GM12878 (cell line): ENCODE measurements around the gene RPS4Y1. TPM values are rescaled to one million over a fixed set of nuclear protein-coding genes. Genes with fewer than 3 reads are reported as not detected.

ENCODE experiments used
- ATAC-seq: fragments of 200-7000 bp; cut with Tn5 transposase; 3 replicates; pipeline ENCODE4 v1.9.1; 2020; ENCODE audit warnings: mild to moderate bottlenecking, moderate library complexity
- BruUV-seq: library from RNA; stranded (reverse); fragments of 400-500 nt; replicated peaks from 2 replicates; lab custom pipeline; 2021; lab: Mats Ljungman, UMichigan
- CTCF ChIA-PET: fragments of 300-600 bp; sonication (Branson Sonifier 250); formaldehyde crosslinking; extraction: SDS; loops from one replicate; lab custom pipeline; 2021; ENCODE audit warnings: inconsistent platforms; lab: Yijun Ruan, JAX
- POLR2A ChIA-PET: fragments of 350-600 bp; formaldehyde crosslinking; extraction: SDS; loops from one replicate; lab custom pipeline; 2021; ENCODE audit warnings: inconsistent platforms; lab: Charles Lee
- RAD21 ChIA-PET: fragments of 300-600 bp; sonication (Branson Sonifier 250); formaldehyde crosslinking; loops from one replicate; lab custom pipeline; 2023; ENCODE audit warnings: antibody characterized with exemption; ENCODE audit not compliant: unreplicated experiment; lab: Charles Lee
- SMC1A ChIA-PET: fragments of 300-600 bp; sonication (Branson Sonifier 250); formaldehyde crosslinking; loops from one replicate; lab custom pipeline; 2023; ENCODE audit not compliant: unreplicated experiment, uncharacterized antibody; lab: Charles Lee
- DNase-seq: peaks from one replicate; pipeline ENCODE4 v3.0.0-alpha.2; 2011; ENCODE audit warnings: low read depth, low spot score
- FAIRE-seq: peaks from 3 replicates; lab custom pipeline; 2011; peaks lifted over from hg19 to GRCh38; lab: Jason Lieb, UNC
- H2AFZ ChIP-seq: 2 replicates; pipeline ENCODE4 v1.6.0; 2011; ENCODE audit warnings: low read depth, low read length, control low read depth; ENCODE audit not compliant: control insufficient read depth
- H3K27ac ChIP-seq: 2 replicates; pipeline ENCODE4 v1.5.1; 2011; ENCODE audit warnings: control low read depth; ENCODE audit not compliant: control insufficient read depth, insufficient read depth
- H3K27me3 ChIP-seq, 2 experiments: replicated peaks in 1 of 2; 2 replicates each; pipeline versions ENCODE4 v1.6.0 to v1.6.1; 2011; ENCODE audit warnings: low read length in 1 of 2; ENCODE audit not compliant: control insufficient read depth in 2 of 2, insufficient read depth in 2 of 2
- H3K36me3 ChIP-seq, 2 experiments: 2 replicates each; pipeline ENCODE4 v1.5.1; 2011; ENCODE audit warnings: low read length in 1 of 2; ENCODE audit not compliant: control insufficient read depth in 2 of 2, insufficient read depth in 2 of 2
- H3K4me1 ChIP-seq: 2 replicates; pipeline ENCODE4 v1.6.1; 2011; ENCODE audit warnings: mild to moderate bottlenecking, low read length, moderate library complexity, mixed read lengths; ENCODE audit not compliant: control insufficient read depth, insufficient read depth
- H3K4me2 ChIP-seq: 2 replicates; pipeline ENCODE4 v1.6.0; 2011; ENCODE audit warnings: control low read depth; ENCODE audit not compliant: control insufficient read depth, insufficient read depth
- H3K4me3 ChIP-seq: fragments of 200-600 bp; sonication (generic); 2 replicates; pipeline ENCODE4 v1.5.1; 2016
- H3K79me2 ChIP-seq: 2 replicates; pipeline ENCODE4 v1.6.0; 2011; ENCODE audit warnings: low read length; ENCODE audit not compliant: control insufficient read depth, insufficient read depth
- H3K9ac ChIP-seq: 2 replicates; pipeline ENCODE4 v1.8.0; 2011; ENCODE audit warnings: low read length, control low read depth, mixed read lengths; ENCODE audit not compliant: control insufficient read depth, insufficient read depth
- H3K9me3 ChIP-seq: replicated peaks from 3 replicates; pipeline ENCODE4 v1.5.1; 2011; ENCODE audit warnings: mild to moderate bottlenecking, low read length; ENCODE audit not compliant: control insufficient read depth, insufficient read depth
- H4K20me1 ChIP-seq: 2 replicates; pipeline ENCODE4 v1.6.0; 2011; ENCODE audit not compliant: control insufficient read depth, insufficient read depth
- CBX5 ChIP-seq: sonication (generic); IDR thresholded peaks from 2 replicates; pipeline ENCODE4 v1.6.1; 2016; ENCODE audit warnings: low read depth, moderate library complexity, mild to moderate bottlenecking, inconsistent platforms
- HDAC2 ChIP-seq: fragments of 200-600 bp; sonication (generic); IDR thresholded peaks from 2 replicates; pipeline ENCODE4 v1.6.1; 2017
- IKZF1 ChIP-seq: fragments of 450-650 bp; conservative IDR thresholded peaks from 2 replicates; pipeline ENCODE4 v1.6.1; 2017; ENCODE audit warnings: antibody characterized with exemption, mild to moderate bottlenecking
- MYC ChIP-seq: IDR thresholded peaks from 2 replicates; pipeline ENCODE4 v1.6.1; 2011; ENCODE audit warnings: mild to moderate bottlenecking, low read length, moderate library complexity, inconsistent platforms; ENCODE audit not compliant: insufficient read depth, insufficient replicate concordance, insufficient read length, severe bottlenecking
- NFYB ChIP-seq: IDR thresholded peaks from 2 replicates; pipeline ENCODE4 v1.6.1; 2011; ENCODE audit warnings: low read depth, mild to moderate bottlenecking, low read length, improper control_type of control experiment, moderate library complexity; ENCODE audit not compliant: insufficient read depth
- POLR2AphosphoS5 ChIP-seq: IDR thresholded peaks from 2 replicates; pipeline ENCODE4 v1.6.1; 2011; ENCODE audit warnings: mild to moderate bottlenecking, low read length, inconsistent platforms
- POU2F2 ChIP-seq: IDR thresholded peaks from 3 replicates; pipeline ENCODE4 v1.6.1; 2011; ENCODE audit warnings: low read depth, mild to moderate bottlenecking, low read length, borderline replicate concordance
- SIX5 ChIP-seq: IDR thresholded peaks from 2 replicates; pipeline ENCODE4 v1.6.1; 2011; ENCODE audit warnings: mild to moderate bottlenecking, low read depth, low read length, moderate library complexity; ENCODE audit not compliant: severe bottlenecking
- ZNF384 ChIP-seq: IDR thresholded peaks from 2 replicates; pipeline ENCODE4 v1.6.1; 2012; ENCODE audit warnings: low read depth, mild to moderate bottlenecking, low read length, improper control_type of control experiment, borderline replicate concordance
- ZNF622 ChIP-seq: fragments of 450-650 bp; IDR thresholded peaks from 2 replicates; pipeline ENCODE4 v1.6.1; 2017; ENCODE audit warnings: mild to moderate bottlenecking, inconsistent platforms
- WGBS: methylation state at CpG from one replicate; pipeline ENCODE4 v1.1.6; 2016; ENCODE audit warnings: low lambda C conversion rate; ENCODE audit not compliant: insufficient replicate concordance, insufficient coverage; ENCODE audit errors: missing lambda C conversion rate; 5-methylcytosine and 5-hydroxymethylcytosine counted together
- in situ Hi-C: fragments of 300-500 bp; cut with MboI; formaldehyde crosslinking; loops from 9 replicates; pipeline ENCODE4 v1.14.3; 2018; ENCODE audit warnings: mixed read lengths
- intact Hi-C: fragments of 100-400 bp; cut with micrococcal nuclease; formaldehyde crosslinking; loops from one replicate; pipeline ENCODE4 v1.14.2; 2022; ENCODE audit not compliant: unreplicated experiment
- polyA plus RNA-seq, 11 experiments: library from polyadenylated mRNA; depleted of rRNA in 4 of 11; unstranded in 6 of 11; stranded (reverse) in 5 of 11; fragments of >200 nt; fragmentation: Nextera tagmentation in 4 of 11; fragmentation: Illumina TruSeq in 1 of 11; extraction: Ambion mirVana in 4 of 11; extraction: Trizol in 1 of 11; gene quantifications; 1 replicate in 1 of 11; 2 replicates in 10 of 11; pipeline versions ENCODE4 v1.2.1 to v1.2.3, GENCODE V29; 2011 to 2016; ENCODE audit warnings: inconsistent platforms in 2 of 11, missing spikeins in 2 of 11, low read depth in 1 of 11
- total RNA-seq, 4 experiments: library from RNA; depleted of rRNA in 3 of 4; stranded (reverse); fragments of >200 nt in 3 of 4; fragmentation: Illumina TruSeq in 1 of 4; extraction: Trizol in 1 of 4; gene quantifications; 2 replicates each; pipeline versions ENCODE4 v1.2.1 to v1.2.3, GENCODE V29; 2013 to 2021
- TF ChIP-seq, protein P1 (sequence below): IDR thresholded peaks from 2 replicates; pipeline ENCODE4 v1.6.1; 2012; ENCODE audit warnings: mild to moderate bottlenecking, low read depth, low read length
- TF ChIP-seq, protein P2 (sequence below): fragments of 450-650 bp; IDR thresholded peaks from 2 replicates; pipeline ENCODE4 v1.6.1; 2016; ENCODE audit warnings: mild to moderate bottlenecking, moderate library complexity, borderline replicate concordance
- TF ChIP-seq, protein P3 (sequence below): fragments of 150-350 bp; IDR thresholded peaks from 2 replicates; pipeline ENCODE4 v1.6.1; 2016; ENCODE audit warnings: low read depth, low read length

Gene RPS4Y1
- total and polyA plus RNA-seq, 10 of the 15 experiments (the other 5 are each of a cell fraction or from before 2014, with no cell fraction given) = 0.32 to 0.46 TPM; not detected in 8

DNA sequence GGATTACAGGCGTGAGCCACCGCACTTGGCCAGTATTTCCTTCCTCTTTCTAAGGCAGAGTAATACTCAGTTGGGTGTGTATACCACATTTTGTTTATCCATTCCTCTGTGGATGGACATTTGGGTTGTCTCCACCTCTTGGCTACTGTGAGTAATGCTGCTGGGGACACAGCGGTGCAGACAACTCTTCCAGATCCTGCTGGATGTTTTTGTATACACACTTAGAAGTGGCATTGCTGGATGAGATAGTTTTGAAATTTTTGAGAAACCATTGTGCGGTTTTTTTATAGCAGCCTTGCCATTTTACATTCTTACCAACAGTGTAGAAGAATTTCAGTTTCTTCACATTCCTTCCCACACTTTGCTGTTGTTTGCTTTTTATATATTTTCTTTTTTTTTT lies 16.3 kb downstream of the RPS4Y1 start:
- BruUV-seq = no TSS peak
- Histone ChIP-seq H3K4me1 (no peaks in the 10 kb centered on the region), H3K9me3 (no peaks in the 10 kb centered on the region), H3K36me3 (no peaks in the 10 kb centered on the region), H3K27ac (no peak overlapping the region), H3K79me2 (no peaks in the 10 kb centered on the region), H4K20me1 (no peaks in the 10 kb centered on the region), H3K27me3 (no peaks in the 10 kb centered on the region), H3K4me2 (no peak overlapping the region), H3K9ac (no peak overlapping the region), H3K4me3 (no peak overlapping the region), H2AFZ (no peak overlapping the region)
- intact Hi-C loops = no loop called here
- no peak for TF ChIP-seq MYC
- TF ChIP-seq SIX5 = no peak
- no peak for TF ChIP-seq NFYB
- TF ChIP-seq ZNF622 = no peak
- no peak for TF ChIP-seq HDAC2
- TF ChIP-seq, protein P1, sequence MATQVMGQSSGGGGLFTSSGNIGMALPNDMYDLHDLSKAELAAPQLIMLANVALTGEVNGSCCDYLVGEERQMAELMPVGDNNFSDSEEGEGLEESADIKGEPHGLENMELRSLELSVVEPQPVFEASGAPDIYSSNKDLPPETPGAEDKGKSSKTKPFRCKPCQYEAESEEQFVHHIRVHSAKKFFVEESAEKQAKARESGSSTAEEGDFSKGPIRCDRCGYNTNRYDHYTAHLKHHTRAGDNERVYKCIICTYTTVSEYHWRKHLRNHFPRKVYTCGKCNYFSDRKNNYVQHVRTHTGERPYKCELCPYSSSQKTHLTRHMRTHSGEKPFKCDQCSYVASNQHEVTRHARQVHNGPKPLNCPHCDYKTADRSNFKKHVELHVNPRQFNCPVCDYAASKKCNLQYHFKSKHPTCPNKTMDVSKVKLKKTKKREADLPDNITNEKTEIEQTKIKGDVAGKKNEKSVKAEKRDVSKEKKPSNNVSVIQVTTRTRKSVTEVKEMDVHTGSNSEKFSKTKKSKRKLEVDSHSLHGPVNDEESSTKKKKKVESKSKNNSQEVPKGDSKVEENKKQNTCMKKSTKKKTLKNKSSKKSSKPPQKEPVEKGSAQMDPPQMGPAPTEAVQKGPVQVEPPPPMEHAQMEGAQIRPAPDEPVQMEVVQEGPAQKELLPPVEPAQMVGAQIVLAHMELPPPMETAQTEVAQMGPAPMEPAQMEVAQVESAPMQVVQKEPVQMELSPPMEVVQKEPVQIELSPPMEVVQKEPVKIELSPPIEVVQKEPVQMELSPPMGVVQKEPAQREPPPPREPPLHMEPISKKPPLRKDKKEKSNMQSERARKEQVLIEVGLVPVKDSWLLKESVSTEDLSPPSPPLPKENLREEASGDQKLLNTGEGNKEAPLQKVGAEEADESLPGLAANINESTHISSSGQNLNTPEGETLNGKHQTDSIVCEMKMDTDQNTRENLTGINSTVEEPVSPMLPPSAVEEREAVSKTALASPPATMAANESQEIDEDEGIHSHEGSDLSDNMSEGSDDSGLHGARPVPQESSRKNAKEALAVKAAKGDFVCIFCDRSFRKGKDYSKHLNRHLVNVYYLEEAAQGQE = no peak
- TF ChIP-seq, protein P2, sequence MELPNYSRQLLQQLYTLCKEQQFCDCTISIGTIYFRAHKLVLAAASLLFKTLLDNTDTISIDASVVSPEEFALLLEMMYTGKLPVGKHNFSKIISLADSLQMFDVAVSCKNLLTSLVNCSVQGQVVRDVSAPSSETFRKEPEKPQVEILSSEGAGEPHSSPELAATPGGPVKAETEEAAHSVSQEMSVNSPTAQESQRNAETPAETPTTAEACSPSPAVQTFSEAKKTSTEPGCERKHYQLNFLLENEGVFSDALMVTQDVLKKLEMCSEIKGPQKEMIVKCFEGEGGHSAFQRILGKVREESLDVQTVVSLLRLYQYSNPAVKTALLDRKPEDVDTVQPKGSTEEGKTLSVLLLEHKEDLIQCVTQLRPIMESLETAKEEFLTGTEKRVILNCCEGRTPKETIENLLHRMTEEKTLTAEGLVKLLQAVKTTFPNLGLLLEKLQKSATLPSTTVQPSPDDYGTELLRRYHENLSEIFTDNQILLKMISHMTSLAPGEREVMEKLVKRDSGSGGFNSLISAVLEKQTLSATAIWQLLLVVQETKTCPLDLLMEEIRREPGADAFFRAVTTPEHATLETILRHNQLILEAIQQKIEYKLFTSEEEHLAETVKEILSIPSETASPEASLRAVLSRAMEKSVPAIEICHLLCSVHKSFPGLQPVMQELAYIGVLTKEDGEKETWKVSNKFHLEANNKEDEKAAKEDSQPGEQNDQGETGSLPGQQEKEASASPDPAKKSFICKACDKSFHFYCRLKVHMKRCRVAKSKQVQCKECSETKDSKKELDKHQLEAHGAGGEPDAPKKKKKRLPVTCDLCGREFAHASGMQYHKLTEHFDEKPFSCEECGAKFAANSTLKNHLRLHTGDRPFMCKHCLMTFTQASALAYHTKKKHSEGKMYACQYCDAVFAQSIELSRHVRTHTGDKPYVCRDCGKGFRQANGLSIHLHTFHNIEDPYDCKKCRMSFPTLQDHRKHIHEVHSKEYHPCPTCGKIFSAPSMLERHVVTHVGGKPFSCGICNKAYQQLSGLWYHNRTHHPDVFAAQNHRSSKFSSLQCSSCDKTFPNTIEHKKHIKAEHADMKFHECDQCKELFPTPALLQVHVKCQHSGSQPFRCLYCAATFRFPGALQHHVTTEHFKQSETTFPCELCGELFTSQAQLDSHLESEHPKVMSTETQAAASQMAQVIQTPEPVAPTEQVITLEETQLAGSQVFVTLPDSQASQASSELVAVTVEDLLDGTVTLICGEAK = no peak
- TF ChIP-seq POLR2AphosphoS5 = no peak
- TF ChIP-seq, protein P3, sequence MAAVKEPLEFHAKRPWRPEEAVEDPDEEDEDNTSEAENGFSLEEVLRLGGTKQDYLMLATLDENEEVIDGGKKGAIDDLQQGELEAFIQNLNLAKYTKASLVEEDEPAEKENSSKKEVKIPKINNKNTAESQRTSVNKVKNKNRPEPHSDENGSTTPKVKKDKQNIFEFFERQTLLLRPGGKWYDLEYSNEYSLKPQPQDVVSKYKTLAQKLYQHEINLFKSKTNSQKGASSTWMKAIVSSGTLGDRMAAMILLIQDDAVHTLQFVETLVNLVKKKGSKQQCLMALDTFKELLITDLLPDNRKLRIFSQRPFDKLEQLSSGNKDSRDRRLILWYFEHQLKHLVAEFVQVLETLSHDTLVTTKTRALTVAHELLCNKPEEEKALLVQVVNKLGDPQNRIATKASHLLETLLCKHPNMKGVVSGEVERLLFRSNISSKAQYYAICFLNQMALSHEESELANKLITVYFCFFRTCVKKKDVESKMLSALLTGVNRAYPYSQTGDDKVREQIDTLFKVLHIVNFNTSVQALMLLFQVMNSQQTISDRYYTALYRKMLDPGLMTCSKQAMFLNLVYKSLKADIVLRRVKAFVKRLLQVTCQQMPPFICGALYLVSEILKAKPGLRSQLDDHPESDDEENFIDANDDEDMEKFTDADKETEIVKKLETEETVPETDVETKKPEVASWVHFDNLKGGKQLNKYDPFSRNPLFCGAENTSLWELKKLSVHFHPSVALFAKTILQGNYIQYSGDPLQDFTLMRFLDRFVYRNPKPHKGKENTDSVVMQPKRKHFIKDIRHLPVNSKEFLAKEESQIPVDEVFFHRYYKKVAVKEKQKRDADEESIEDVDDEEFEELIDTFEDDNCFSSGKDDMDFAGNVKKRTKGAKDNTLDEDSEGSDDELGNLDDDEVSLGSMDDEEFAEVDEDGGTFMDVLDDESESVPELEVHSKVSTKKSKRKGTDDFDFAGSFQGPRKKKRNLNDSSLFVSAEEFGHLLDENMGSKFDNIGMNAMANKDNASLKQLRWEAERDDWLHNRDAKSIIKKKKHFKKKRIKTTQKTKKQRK = no peak
- TF ChIP-seq CBX5 = no peak
- no peak for TF ChIP-seq IKZF1
- TF ChIP-seq POU2F2 = no peak
- TF ChIP-seq ZNF384 = no peak
- in situ Hi-C loops = no loop called here
- WGBS = no CpG with 5 or more reads among the region's 4 CpGs
- DNase-seq (no peak), ATAC-seq (no peak), FAIRE-seq (no peak)
- POLR2A ChIA-PET = no interaction called here
- CTCF ChIA-PET = no interaction called here
- RAD21 ChIA-PET = no interaction called here
- SMC1A ChIA-PET = no interaction called here
